ENCODE measurements around the gene PHACTR1.

GRCh38 chr6:12893036-12893435, 176.5 kb downstream of the PHACTR1 start:
- TF ChIP-seq CTCF (IDR thresholded peaks at IDR 0.05) (no peak), POLR2A (IDR thresholded peaks at IDR 0.05) (no peak)
